WERI-Rb-1 (cell line): ENCODE measurements around the gene IL23R.

ENCODE experiments used
- DNase-seq: peaks from one replicate; pipeline ENCODE4 v3.0.0-alpha.2; 2020
- H3K27ac ChIP-seq: fragments of 250-450 bp; sonication (Bioruptor Pico); 2 replicates; pipeline ENCODE4 v1.5.1; 2020; ENCODE audit warnings: mild to moderate bottlenecking, moderate library complexity
- H3K27me3 ChIP-seq: fragments of 250-450 bp; sonication (Bioruptor Pico); 2 replicates; pipeline ENCODE4 v1.5.1; 2021; ENCODE audit warnings: mild to moderate bottlenecking, low read depth, moderate library complexity; ENCODE audit not compliant: insufficient read depth, severe bottlenecking
- H3K36me3 ChIP-seq: fragments of 250-450 bp; sonication (Bioruptor Pico); 2 replicates; pipeline ENCODE4 v1.5.1; 2020; ENCODE audit warnings: mild to moderate bottlenecking, moderate library complexity
- H3K4me3 ChIP-seq: 2 replicates; pipeline ENCODE4 v1.5.1; 2011; ENCODE audit warnings: low read depth, mild to moderate bottlenecking, control low read depth, low read length
- H3K9me3 ChIP-seq: fragments of 250-450 bp; sonication (Bioruptor Pico); 2 replicates; pipeline ENCODE4 v1.5.1; 2021; ENCODE audit warnings: mild to moderate bottlenecking, moderate library complexity; ENCODE audit not compliant: severe bottlenecking
- TF ChIP-seq, protein P1 (sequence below): IDR thresholded peaks from 2 replicates; pipeline ENCODE4 v1.5.1; 2011; ENCODE audit warnings: low read depth, mild to moderate bottlenecking, control low read depth, inconsistent platforms, low read length

IL23R gene

DNA sequence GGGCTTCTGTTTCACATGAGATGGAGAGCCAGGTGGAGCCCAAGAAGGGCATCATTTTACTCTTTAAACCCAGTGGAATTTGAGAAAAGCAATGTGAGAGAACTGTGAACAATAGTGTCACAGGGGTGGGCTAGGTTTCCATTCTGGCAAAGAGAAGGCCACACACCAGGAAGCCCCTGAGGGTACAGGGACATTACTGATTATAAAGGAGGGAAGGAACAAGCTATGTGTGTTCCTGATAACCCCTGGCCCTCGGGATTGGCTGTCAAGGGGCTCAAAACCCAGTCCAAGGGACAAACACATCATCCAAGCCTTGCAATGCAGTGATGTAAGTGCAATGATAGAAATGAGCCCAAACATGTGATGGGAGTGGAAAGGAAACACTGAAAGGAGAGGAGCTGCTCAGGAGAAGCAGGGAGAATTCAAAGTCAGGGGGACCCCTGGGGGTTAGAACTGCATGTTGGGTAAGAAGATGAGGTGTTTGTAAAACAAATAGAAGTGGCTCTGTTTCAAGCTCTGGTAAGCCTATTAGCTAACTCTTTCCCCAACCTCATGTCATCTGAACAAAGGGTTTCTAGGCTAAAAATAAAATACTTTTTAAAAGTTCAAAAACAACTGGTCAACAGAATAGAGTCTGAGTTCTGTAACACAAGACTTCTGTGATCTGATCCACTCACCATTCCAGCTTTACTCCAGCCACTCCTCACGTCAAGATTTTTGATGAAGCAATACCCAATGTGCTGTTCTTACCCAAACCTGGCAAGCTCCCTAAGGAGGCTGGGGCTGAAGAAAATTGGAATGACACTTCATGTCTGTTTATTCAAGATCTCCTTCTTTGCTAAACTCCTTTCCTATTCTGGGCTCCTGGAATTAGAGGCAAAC is 90.3 kb downstream of the IL23R start:
- TF ChIP-seq, protein P1, sequence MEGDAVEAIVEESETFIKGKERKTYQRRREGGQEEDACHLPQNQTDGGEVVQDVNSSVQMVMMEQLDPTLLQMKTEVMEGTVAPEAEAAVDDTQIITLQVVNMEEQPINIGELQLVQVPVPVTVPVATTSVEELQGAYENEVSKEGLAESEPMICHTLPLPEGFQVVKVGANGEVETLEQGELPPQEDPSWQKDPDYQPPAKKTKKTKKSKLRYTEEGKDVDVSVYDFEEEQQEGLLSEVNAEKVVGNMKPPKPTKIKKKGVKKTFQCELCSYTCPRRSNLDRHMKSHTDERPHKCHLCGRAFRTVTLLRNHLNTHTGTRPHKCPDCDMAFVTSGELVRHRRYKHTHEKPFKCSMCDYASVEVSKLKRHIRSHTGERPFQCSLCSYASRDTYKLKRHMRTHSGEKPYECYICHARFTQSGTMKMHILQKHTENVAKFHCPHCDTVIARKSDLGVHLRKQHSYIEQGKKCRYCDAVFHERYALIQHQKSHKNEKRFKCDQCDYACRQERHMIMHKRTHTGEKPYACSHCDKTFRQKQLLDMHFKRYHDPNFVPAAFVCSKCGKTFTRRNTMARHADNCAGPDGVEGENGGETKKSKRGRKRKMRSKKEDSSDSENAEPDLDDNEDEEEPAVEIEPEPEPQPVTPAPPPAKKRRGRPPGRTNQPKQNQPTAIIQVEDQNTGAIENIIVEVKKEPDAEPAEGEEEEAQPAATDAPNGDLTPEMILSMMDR: no peak
- Histone ChIP-seq H3K4me3 (no peak overlapping the region), H3K9me3 (peaks cover 1% of the 10 kb centered on the region), H3K27ac (no peak overlapping the region), H3K36me3 (no peaks in the 10 kb centered on the region), H3K27me3 (no peaks in the 10 kb centered on the region)
- DNase-seq: no peak

DNA sequence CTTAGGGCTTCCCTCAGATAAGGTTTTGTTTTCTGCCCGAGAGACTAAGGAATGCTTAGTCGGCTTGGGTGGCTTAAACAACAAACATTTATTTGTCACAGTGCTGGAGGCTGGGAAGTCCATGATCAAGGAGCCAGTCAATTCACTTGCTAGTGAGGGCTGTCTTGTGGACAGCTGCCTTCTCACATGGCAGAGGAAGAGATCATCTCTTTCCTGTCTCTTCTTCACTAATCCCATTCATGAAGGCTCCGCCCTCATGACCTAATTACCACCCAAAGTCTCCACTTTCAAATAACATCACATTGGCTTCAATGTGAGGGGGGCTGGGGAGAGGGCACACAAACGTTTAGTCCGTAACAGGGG is 90.9 kb downstream of the IL23R start:
- Histone ChIP-seq H3K27ac (no peak overlapping the region), H3K36me3 (no peaks in the 10 kb centered on the region)

DNA sequence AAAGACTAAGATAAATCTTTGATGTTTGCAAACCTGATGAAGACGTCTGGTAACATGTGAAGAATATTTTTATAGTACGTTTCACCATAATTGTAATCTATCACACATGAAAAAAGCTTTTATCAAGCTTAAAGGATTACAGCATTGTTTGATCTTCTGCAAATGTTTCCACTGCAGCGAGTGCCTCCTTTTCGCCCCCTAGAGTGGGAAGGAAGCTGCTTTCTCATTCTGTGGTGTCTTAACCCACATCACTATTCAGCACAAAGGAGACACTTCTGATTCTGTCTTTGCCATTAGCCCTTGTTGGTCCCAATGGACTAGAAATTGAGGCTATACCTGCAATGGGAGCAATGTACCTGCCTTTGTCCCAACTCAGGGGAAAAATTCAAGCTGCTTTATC is 95.4 kb downstream of the IL23R start:
- H3K9me3 ChIP-seq: no peaks in the 10 kb centered on the region
- H3K27ac ChIP-seq: no peak overlapping the region
- peak; percentile 18 for DNase-seq
- no peaks in the 10 kb centered on the region for H3K27me3 ChIP-seq
- TF ChIP-seq, protein P1: peak; percentile 47
- H3K4me3 ChIP-seq: no peak overlapping the region
- no peaks in the 10 kb centered on the region for H3K36me3 ChIP-seq

More for the DNA sequence above, 90.9 kb downstream of the IL23R start:
- Histone ChIP-seq H3K9me3 (no peaks in the 10 kb centered on the region), H3K4me3 (no peak overlapping the region), H3K27me3 (no peaks in the 10 kb centered on the region)
- DNase-seq: peak; percentile 6
- TF ChIP-seq, protein P1: no peak

DNA sequence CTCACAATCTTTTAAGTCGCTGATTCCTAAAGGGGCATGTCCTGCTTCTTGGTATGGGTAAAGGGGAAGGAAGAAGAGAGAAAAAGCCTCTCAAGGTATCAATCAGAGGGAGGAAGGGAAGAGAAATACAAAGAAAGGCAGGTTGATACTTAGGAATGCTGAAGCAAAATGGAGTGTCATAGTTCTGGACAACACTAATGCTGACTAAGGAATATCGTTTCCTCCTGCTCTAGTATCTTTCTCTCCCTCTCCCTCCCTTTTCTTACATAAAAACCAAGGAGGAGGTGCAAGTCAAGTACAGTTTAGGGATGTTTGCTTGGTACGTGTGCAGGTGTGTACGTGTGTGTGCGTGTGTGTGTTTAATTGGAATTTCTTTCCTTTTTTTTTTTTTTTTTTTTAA is 96.5 kb downstream of the IL23R start:
- H3K4me3 ChIP-seq: no peak overlapping the region
- no peak for DNase-seq
- no peaks in the 10 kb centered on the region for H3K27me3 ChIP-seq
- no peaks in the 10 kb centered on the region for H3K9me3 ChIP-seq
- H3K27ac ChIP-seq: no peak overlapping the region
- TF ChIP-seq, protein P1: no peak
- no peaks in the 10 kb centered on the region for H3K36me3 ChIP-seq

DNA sequence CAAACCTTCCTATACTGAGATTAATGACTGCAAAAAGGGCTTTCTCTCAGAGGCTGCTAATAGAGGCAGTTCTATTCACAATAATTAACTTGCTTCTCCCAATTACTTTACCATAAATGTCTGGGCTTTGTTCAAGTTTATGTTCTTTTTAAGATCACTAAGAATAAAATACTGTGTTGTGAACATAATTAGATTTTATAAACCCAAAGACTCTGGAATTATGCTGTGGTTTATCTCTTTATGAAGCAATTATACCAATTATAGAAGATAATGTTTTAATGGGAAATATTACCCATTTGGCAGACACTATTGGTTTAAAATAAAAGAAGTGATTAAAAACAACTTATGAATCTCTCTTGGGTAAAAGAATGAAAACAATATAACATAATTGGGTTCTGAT is 97.9 kb downstream of the IL23R start:
- no peak overlapping the region for H3K27ac ChIP-seq
- no peaks in the 10 kb centered on the region for H3K27me3 ChIP-seq
- H3K36me3 ChIP-seq: no peaks in the 10 kb centered on the region
- no peaks in the 10 kb centered on the region for H3K9me3 ChIP-seq
- no peak overlapping the region for H3K4me3 ChIP-seq
- TF ChIP-seq, protein P1: no peak
- no peak for DNase-seq

DNA sequence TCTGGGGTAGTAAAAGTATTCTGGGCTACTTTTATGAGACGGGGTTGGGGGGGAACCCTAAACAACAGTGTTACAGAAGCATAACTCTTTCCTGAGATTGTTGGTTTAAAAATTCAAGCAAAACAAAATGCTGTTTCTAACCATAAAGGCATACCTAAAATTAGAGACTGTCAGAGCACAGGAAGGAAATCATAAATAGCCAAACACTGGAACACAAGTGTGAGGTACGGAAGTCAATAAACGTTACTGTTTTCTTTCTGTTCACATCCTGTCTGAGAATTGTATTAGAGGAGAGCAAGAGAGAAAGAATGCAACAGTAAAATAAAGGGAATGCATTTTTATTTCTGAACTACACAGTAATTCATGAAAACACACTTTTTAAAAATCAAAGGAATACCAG is 98.6 kb downstream of the IL23R start:
- H3K9me3 ChIP-seq: no peaks in the 10 kb centered on the region
- no peaks in the 10 kb centered on the region for H3K27me3 ChIP-seq
- H3K27ac ChIP-seq: no peak overlapping the region
- no peak for DNase-seq
- TF ChIP-seq, protein P1: no peak
- no peaks in the 10 kb centered on the region for H3K36me3 ChIP-seq
- no peak overlapping the region for H3K4me3 ChIP-seq
